GM19452 (cell line): ENCODE data around the gene NES.

Experiments used
- ATAC-seq: cut with Tn5 transposase; IDR thresholded peaks from one replicate; pipeline ENCODE4 v1.9.1; 2021; ENCODE audit not compliant: unreplicated experiment

The NES gene

GRCh38 chr1:156663178-156663577, 14.0 kb downstream of the NES start:
- no peak for ATAC-seq

- no peak for ATAC-seq
These were observed 14.5 kb downstream of the NES start for GRCh38 chr1:156662800-156663055.

GRCh38 chr1:156662005-156662799, 15.0 kb downstream of the NES start:
- ATAC-seq: no peak

GRCh38 chr1:156660752-156661112, 16.5 kb downstream of the NES start:
- ATAC-seq: no peak

- peak; percentile 65 for ATAC-seq
These were observed 17.0 kb downstream of the NES start for GRCh38 chr1:156659988-156660751.

- ATAC-seq: no peak
These were observed 17.6 kb downstream of the NES start for GRCh38 chr1:156659661-156659987.

- ATAC-seq: no peak
These were observed 18.1 kb downstream of the NES start for GRCh38 chr1:156658945-156659574.

GRCh38 chr1:156658496-156658895, 18.7 kb downstream of the NES start:
- ATAC-seq: no peak

- no peak for ATAC-seq
These were observed 19.4 kb downstream of the NES start for GRCh38 chr1:156657741-156658319.

- ATAC-seq: no peak
These were observed 20.1 kb downstream of the NES start for GRCh38 chr1:156656806-156657740.

GRCh38 chr1:156655904-156656516, 21.2 kb downstream of the NES start:
- ATAC-seq: no peak

GRCh38 chr1:156655151-156655903, 21.9 kb downstream of the NES start:
- ATAC-seq: no peak

GRCh38 chr1:156654700-156655099, 22.5 kb downstream of the NES start:
- ATAC-seq: no peak

- ATAC-seq: no peak
These were observed 24.2 kb downstream of the NES start for GRCh38 chr1:156652992-156653355.

GRCh38 chr1:156652131-156652991, 24.8 kb downstream of the NES start:
- ATAC-seq: no peak

- ATAC-seq: no peak
These were observed 28.3 kb downstream of the NES start for GRCh38 chr1:156648951-156649350.

GRCh38 chr1:156648496-156648895, 28.7 kb downstream of the NES start:
- ATAC-seq: no peak

GRCh38 chr1:156647351-156647750, 29.9 kb downstream of the NES start:
- ATAC-seq: no peak

GRCh38 chr1:156646738-156647211, 30.4 kb downstream of the NES start:
- ATAC-seq: no peak
